ENCODE results near the gene ADORA2B.
"Not testable (repeated sequence)": the region's sequence is repeated elsewhere in the genome, so short reads cannot be mapped to it uniquely, and the experiment has no call there.

ADORA2B gene
- total RNA-seq, result 0.36 to 3.3 (median 2.0) reads per million in 4 experiments

- DNase-seq, result no peak
These were observed at the start of gene ADORA2B for GRCh38 chr17:15944759-15945526. Gene ADORA2B (plus strand): TSS chr17:15945130. CDS start chr17:15945249, 119 bp downstream.

DNA sequence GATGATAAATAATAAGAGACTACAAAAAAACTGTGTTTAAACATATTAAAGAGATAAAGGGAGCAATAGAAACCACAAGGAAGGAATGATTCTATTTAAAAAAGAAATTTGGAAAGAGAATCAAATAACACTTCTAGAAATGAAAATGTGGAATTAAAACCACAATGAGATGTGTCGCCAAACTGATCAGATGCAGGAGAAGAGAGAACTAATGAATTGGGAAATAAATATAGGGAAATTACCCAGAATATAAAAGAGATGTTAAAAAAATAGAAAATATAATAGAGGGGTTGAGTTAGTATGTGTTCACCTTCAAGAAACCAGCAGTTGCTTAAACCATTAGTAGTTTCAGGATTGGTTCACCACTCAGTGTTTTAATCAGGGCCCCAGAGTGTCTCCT is 48.7 kb upstream of the ADORA2B start:
- DNase-seq, result no peak

GRCh38 chr17:15896834-15897233 is 48.1 kb upstream of the ADORA2B start:
- DNase-seq, result no peak

GRCh38 chr17:15899596-15899995 is 45.3 kb upstream of the ADORA2B start:
- DNase-seq, result not testable (repeated sequence)

DNA sequence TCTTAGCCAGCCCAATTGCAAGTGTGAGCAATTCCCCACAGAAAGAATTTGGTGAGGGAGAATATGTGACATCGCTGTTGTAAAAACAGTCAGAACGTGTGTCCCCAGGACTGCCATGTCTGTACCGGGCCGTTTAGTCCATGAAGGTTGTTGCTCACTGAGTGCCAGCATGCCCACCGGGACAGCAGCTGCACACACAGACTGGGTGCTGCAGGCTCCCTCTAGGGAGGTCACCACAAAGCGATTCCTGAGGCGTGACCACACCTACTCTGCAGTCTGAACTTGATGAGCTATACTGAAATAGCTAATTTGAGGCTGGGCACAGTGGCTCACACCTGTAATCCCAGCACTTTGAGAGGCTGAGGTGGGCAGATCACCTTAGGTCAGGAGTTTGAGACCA is 44.1 kb upstream of the ADORA2B start:
- DNase-seq, result no peak

- not testable (repeated sequence) for DNase-seq
These were observed 39.7 kb upstream of the ADORA2B start for GRCh38 chr17:15905236-15905635.

DNA sequence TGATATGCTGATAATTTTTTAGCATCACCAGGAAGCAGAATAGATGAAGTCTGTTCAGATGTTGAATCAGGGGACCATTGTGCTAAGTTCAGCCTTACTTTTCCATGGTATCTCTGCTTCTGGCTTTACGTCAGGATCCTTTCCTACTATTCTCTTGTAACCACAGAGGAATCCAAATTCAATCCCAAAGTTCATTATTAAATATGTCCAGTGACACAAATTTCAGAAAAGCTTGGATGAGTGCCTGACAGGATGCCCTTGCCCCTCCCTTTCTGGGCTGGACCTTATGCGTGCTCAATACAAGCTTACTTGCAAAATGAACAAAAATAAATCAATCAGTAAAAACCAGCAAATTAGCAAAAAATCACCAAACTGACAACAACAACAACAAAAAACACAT is 37.6 kb upstream of the ADORA2B start:
- DNase-seq, result no peak

DNA sequence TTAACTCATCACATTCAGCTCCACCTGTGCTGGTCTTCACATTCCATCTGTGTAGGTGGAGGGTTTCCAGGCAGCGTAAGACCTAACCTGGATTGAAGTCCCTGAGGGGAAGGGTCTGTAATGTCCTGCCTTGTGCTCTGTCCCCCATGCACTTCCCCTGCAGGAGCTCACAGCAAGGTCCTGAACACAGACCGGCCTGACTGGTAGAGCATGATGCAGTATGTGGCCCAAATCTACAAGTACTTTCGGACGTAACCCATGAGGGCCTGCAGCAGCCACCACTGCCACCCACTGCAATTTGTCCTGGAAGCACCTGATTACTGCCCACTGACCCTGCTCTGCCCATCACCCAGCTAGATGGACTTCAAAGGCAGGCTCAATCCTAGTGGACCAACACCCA is 36.6 kb upstream of the ADORA2B start:
- no peak for DNase-seq

DNA sequence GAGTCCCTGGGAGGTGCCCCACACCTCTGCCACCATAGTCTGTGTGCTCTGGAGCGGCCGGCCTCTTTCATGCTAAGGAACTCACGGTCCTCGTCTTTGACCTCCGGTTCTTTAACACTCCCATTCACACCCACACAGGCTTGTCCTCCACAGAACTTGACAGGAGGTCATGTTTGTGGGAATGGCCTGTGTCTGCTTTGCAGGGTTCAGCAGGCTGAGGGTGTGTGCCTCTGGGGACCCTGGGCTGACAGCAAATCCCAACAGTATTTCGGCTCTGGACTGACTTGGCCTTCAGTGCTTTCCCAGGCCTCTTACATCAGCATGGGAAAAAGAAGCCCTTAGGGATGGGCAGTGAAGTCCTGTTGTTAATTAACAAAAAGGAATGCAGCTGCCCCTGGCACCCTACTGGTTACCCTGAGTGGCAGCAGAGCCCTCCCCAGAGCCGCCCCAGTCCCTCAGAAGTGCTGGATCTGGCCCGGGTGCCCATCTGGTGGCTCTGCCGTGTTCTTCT is 35.4 kb upstream of the ADORA2B start:
- no peak for DNase-seq

DNA sequence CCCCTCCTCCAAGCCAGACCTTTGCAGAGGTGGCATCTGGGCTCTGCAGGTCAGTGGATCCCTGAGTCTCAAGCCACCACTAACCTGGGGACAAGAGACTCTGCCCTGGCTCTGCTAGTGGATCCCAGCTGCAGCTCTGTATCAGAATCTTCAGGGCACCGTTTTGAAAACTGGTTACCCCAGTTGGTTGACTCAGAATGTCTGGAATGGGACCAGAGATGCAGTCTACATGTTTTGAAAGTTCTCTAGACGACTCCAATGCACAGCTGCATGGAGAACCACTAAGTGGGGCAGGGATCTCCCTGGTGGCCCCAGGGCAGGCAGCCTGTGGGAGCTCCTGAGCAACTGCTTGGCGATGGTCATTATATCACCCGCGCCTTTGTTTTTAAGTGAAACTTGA is 34.1 kb upstream of the ADORA2B start:
- no peak for DNase-seq

DNA sequence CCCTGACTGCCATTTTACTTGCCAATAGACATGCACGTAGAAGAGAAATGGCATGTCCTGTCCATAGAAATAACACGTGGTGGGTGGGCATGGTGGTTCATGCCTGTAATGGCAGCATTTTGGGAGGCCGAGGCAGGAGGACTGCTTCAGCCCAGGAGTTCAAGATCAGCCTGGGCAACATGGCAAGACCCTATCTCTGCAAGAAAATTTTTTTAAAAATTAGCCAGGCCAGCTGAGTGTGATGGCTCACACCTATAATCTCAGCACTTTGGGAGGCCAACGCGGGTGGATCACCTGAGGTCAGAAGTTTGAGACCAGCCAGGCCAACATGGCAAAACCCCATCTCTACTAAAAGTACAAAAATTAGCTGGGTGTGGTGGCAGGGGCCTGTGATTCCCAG is 33.2 kb upstream of the ADORA2B start:
- not testable (repeated sequence) for DNase-seq

GRCh38 chr17:15912416-15912955 is 32.4 kb upstream of the ADORA2B start:
- DNase-seq, result no peak

DNA sequence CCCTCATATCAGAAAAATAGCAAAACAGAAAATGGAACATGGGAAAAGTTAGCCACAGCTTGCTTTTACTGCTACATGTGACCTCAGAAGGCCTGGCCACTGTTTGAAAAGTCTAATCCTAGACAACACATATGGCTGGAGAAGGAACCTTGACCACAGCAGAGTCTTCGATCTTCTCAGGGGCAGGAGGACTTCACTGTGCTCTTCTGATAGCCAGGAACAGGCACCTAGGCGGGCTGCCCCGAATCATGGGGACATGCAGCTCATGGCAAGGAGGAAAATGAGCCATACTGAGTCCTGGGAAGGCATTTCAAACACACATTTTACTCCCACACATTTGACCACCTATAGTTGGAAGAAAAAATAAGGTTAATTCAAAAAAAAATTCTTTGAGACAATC is 31.1 kb upstream of the ADORA2B start:
- no peak for DNase-seq

GRCh38 chr17:15914400-15915170 is 30.3 kb upstream of the ADORA2B start:
- DNase-seq, result no peak

GRCh38 chr17:15915961-15916360 is 29.0 kb upstream of the ADORA2B start:
- no peak for DNase-seq

DNA sequence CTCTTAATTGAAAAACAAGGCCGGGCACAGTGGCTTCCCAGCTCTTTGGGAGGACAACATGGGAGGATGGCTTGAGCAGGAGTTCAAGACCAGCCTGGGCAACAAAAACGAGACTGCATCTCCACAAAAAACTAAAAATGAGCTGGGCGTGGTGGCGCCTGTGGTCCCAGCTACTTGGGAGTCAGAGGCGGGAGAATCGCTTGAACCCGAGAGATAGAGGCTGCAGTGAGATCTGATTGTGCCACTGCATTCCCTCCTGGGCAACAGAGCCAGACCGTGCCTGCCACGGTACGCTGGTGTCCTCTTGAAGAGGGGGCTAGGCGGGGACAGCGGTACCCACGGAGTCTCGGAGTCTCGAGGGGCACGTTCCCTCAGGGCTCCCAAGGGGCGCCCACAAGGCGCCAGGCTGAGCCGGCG is 27.9 kb upstream of the ADORA2B start:
- DNase-seq, result no peak

- no peak for DNase-seq
These were observed 27.4 kb upstream of the ADORA2B start for GRCh38 chr17:15917438-15918027.

DNA sequence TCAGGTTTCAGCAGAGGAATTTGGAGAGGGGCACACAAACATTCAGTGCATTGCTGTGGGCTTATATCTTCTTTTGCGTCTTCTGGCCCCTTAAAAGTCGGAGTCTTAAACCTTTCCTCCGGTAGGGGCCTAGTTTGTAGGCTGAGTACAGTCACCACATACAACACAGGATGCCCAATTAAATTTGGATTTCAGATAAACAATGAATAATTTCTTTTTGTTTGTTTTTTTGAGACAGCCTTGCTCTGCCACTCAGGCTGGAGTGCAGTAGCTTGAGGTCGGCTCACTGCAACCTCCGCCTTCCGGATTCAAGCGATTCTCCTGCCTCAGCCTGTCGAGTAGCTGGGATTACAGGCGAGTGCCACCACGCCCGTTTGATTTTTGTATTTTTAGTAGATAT is 26.7 kb upstream of the ADORA2B start:
- DNase-seq, result no peak

DNA sequence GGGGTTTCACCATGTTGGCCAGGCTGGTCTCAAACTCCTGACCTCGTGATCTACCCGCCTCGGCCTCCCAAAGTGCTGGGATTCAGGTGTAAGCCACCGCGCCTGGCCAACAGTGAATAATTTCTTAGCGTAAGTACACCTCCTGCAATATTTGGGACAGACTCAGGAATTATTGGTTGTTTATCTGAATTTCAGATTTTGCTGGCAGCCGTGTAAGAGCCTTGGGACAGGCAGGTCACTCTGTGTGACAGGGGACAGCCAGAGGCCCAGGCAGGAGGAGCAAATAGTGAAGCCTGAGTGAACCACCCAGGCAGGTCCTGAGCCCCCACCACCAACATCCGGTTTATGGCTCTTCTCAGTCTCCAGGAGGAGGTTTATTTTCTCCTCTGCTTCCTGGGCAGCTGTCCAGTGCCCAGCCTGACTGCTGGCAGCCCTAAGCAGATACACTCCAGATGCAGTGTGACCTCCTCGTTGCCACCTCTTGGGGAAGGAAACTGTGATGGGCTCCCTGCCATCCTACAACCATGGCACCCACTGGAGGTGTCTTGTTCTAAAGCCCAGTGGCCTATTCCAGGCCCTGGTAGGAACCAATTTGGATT is 26.2 kb upstream of the ADORA2B start:
- no peak for DNase-seq

DNA sequence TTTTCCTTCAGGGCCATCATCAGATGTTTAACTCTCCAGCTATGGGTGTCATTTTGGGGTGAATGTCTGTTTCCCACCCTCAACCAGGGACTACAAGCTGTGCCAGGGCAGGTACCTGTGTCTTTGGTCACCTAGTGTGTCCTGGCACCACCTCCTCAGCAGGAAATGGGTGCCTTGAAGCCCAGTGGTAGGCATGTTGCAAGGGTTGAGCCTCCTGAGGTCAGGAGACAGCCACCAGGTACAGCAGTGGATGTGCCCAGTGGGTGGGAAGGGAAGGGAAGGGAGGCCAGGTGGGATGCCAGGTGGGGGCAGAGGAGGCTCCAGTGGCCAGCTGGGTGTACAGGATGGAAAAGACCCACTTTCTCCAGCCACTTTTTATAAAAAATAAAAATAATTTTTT is 25.5 kb upstream of the ADORA2B start:
- no peak for DNase-seq

GRCh38 chr17:15920758-15921239 is 24.1 kb upstream of the ADORA2B start:
- DNase-seq, result no peak

- no peak for DNase-seq
These were observed 23.3 kb upstream of the ADORA2B start for GRCh38 chr17:15921640-15922039.

DNA sequence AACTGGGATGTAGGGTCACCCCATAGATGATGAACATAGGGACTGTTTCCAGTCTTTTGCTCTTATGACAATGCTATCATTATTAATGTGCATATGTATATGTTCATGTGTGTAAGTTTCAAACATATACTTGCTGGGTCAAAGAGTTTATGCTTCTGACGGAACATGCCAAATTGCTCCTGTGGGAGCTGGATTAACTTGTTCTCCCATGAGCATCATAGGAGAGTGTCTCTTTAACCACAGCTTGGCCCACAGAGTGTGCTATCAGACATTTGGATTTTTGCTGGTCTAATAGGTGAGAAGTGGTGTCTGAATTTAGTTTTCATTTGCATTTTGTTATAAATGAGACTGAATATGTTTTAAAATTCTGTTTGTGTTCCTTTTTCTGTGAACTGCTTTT is 22.3 kb upstream of the ADORA2B start:
- no peak for DNase-seq
